MM.1S (cell line): ENCODE data around the gene AK8.
A peak's percentile ranks its signal among the peaks of the same experiment; 100 is the strongest.

ENCODE experiments used
- DNase-seq: peaks from one replicate; pipeline ENCODE4 v3.0.0-alpha.2; 2015
- H2AFZ ChIP-seq: fragments of 300-600 bp; sonication (generic); 2 replicates; pipeline ENCODE4 v1.6.0; 2016; ENCODE audit warnings: antibody characterized with exemption, low read length
- H3F3A ChIP-seq: fragments of 300-600 bp; sonication (generic); 2 replicates; pipeline ENCODE4 v1.6.1; 2016; ENCODE audit warnings: mild to moderate bottlenecking, antibody characterized with exemption, low read length, moderate library complexity, mixed read lengths; ENCODE audit not compliant: insufficient read depth
- H3K27ac ChIP-seq: fragments of 300-600 bp; sonication (generic); 2 replicates; pipeline ENCODE4 v1.5.1; 2016; ENCODE audit warnings: mild to moderate bottlenecking, low read length
- H3K27me3 ChIP-seq: fragments of 300-600 bp; sonication (generic); replicated peaks from 2 replicates; pipeline ENCODE4 v1.6.0; 2016; ENCODE audit warnings: low read length; ENCODE audit not compliant: insufficient read depth
- H3K36me3 ChIP-seq: fragments of 300-600 bp; sonication (generic); replicated peaks from 2 replicates; pipeline ENCODE4 v1.6.1; 2016; ENCODE audit warnings: mild to moderate bottlenecking, low read length, mixed read lengths; ENCODE audit not compliant: insufficient read depth
- H3K4me1 ChIP-seq: fragments of 300-600 bp; sonication (generic); 2 replicates; pipeline ENCODE4 v1.6.1; 2016; ENCODE audit warnings: low read length, mixed read lengths
- H3K4me2 ChIP-seq: fragments of 300-600 bp; sonication (generic); 2 replicates; pipeline ENCODE4 v1.6.0; 2016; ENCODE audit warnings: low read depth, low read length
- H3K4me3 ChIP-seq: fragments of 300-600 bp; sonication (generic); 2 replicates; pipeline ENCODE4 v1.5.1; 2016; ENCODE audit warnings: low read length, mixed read lengths
- H3K79me2 ChIP-seq: fragments of 300-600 bp; sonication (generic); 2 replicates; pipeline ENCODE4 v1.6.1; 2016; ENCODE audit warnings: mixed run types, low read length, mixed read lengths
- H3K9ac ChIP-seq: fragments of 300-600 bp; sonication (generic); 2 replicates; pipeline ENCODE4 v1.6.1; 2016; ENCODE audit warnings: low read length, mixed read lengths
- H3K9me2 ChIP-seq: fragments of 300-600 bp; sonication (generic); replicated peaks from 2 replicates; pipeline ENCODE4 v1.6.1; 2016; ENCODE audit warnings: mild to moderate bottlenecking, low read length, mixed read lengths; ENCODE audit not compliant: insufficient read depth
- H3K9me3 ChIP-seq: fragments of 300-600 bp; sonication (generic); replicated peaks from 2 replicates; pipeline ENCODE4 v1.6.1; 2016; ENCODE audit warnings: mild to moderate bottlenecking, low read length, mixed read lengths; ENCODE audit not compliant: insufficient read depth
- H4K20me1 ChIP-seq: fragments of 300-600 bp; sonication (generic); 2 replicates; pipeline ENCODE4 v1.6.1; 2016; ENCODE audit warnings: mild to moderate bottlenecking, low read length, moderate library complexity, mixed read lengths; ENCODE audit not compliant: insufficient read depth
- CTCF ChIP-seq: fragments of 300-600 bp; sonication (generic); IDR thresholded peaks from 2 replicates; pipeline ENCODE4 v1.5.1; 2016; ENCODE audit warnings: antibody characterized with exemption, low read length, mixed read lengths
- EZH2 ChIP-seq: fragments of 300-600 bp; sonication (generic); optimal IDR thresholded peaks from 2 replicates; pipeline ENCODE3; 2017; ENCODE audit warnings: low read depth, mild to moderate bottlenecking, antibody characterized with exemption, low read length, mixed read lengths
- EZH2phosphoT487 ChIP-seq: fragments of 300-600 bp; sonication (generic); IDR thresholded peaks from 2 replicates; pipeline ENCODE4 v1.6.1; 2018; ENCODE audit warnings: antibody characterized with exemption, low read length

The AK8 gene

GRCh38 chr9:132745756-132746709, 132.1 kb downstream of the AK8 start:
- Histone ChIP-seq H3K27ac (no peak overlapping the region), H3K4me2 (no peak overlapping the region), H4K20me1 (no peaks in the 10 kb centered on the region), H3K9me3 (no peaks in the 10 kb centered on the region), H2AFZ (no peak overlapping the region), H3F3A (no peaks in the 10 kb centered on the region), H3K27me3 (peaks cover 92% of the 10 kb centered on the region), H3K4me1 (no peaks in the 10 kb centered on the region), H3K9me2 (no peaks in the 10 kb centered on the region), H3K9ac (no peak overlapping the region), H3K79me2 (no peaks in the 10 kb centered on the region), H3K36me3 (no peaks in the 10 kb centered on the region), H3K4me3 (no peak overlapping the region)
- DNase-seq = no peak
- no peak for TF ChIP-seq CTCF
- TF ChIP-seq EZH2phosphoT487 = no peak
- no peak for TF ChIP-seq EZH2

- Histone ChIP-seq H3K27me3 (peaks cover 92% of the 10 kb centered on the region), H3K4me2 (no peak overlapping the region), H4K20me1 (no peaks in the 10 kb centered on the region), H3K9ac (no peak overlapping the region), H2AFZ (no peak overlapping the region), H3K27ac (no peak overlapping the region), H3K9me3 (no peaks in the 10 kb centered on the region), H3K79me2 (no peaks in the 10 kb centered on the region), H3K36me3 (no peaks in the 10 kb centered on the region), H3K4me3 (no peak overlapping the region), H3F3A (no peaks in the 10 kb centered on the region), H3K4me1 (no peaks in the 10 kb centered on the region), H3K9me2 (no peaks in the 10 kb centered on the region)
- no peak for TF ChIP-seq EZH2phosphoT487
- TF ChIP-seq CTCF = no peak
- TF ChIP-seq EZH2 = peak; percentile 46
- no peak for DNase-seq
These were observed 133.0 kb downstream of the AK8 start for GRCh38 chr9:132744881-132745755.

GRCh38 chr9:132743931-132744479, 134.1 kb downstream of the AK8 start:
- Histone ChIP-seq H3K4me1 (no peaks in the 10 kb centered on the region), H3K27me3 (peaks cover 88% of the 10 kb centered on the region), H3K9me2 (no peaks in the 10 kb centered on the region), H3K9me3 (no peaks in the 10 kb centered on the region), H3K4me3 (no peak overlapping the region), H3F3A (no peaks in the 10 kb centered on the region), H3K4me2 (no peak overlapping the region), H4K20me1 (no peaks in the 10 kb centered on the region), H3K36me3 (no peaks in the 10 kb centered on the region), H2AFZ (no peak overlapping the region), H3K79me2 (no peaks in the 10 kb centered on the region), H3K27ac (no peak overlapping the region), H3K9ac (no peak overlapping the region)
- TF ChIP-seq EZH2 (no peak), EZH2phosphoT487 (no peak), CTCF (no peak)
- DNase-seq = no peak
